ENCODE measurements around the gene DNAJB8.

DNAJB8 gene

GRCh38 chr3:128463771-128464170, 2.9 kb downstream of the DNAJB8 start:
- no peak for DNase-seq

GRCh38 chr3:128463354-128463753, 3.3 kb downstream of the DNAJB8 start:
- DNase-seq = no peak

GRCh38 chr3:128462931-128463330, 3.8 kb downstream of the DNAJB8 start:
- DNase-seq = no peak

GRCh38 chr3:128462341-128462910, 4.3 kb downstream of the DNAJB8 start:
- DNase-seq = no peak

GRCh38 chr3:128461731-128462130, 5.0 kb downstream of the DNAJB8 start:
- DNase-seq = no peak

- DNase-seq = no peak
These were observed 7.2 kb downstream of the DNAJB8 start for GRCh38 chr3:128459461-128459820.

GRCh38 chr3:128458746-128459460, 7.8 kb downstream of the DNAJB8 start:
- no peak for DNase-seq

GRCh38 chr3:128457937-128458336, 8.8 kb downstream of the DNAJB8 start:
- no peak for DNase-seq

GRCh38 chr3:128456776-128457715, 9.6 kb downstream of the DNAJB8 start:
- peak; percentile 77 for DNase-seq

- DNase-seq = peak; percentile 48
These were observed 10.6 kb downstream of the DNAJB8 start for GRCh38 chr3:128455786-128456748.

GRCh38 chr3:128455116-128455515, 11.6 kb downstream of the DNAJB8 start:
- DNase-seq = no peak

- DNase-seq = no peak
These were observed 12.4 kb downstream of the DNAJB8 start for GRCh38 chr3:128454310-128454618.

GRCh38 chr3:128453501-128454309, 13.0 kb downstream of the DNAJB8 start:
- no peak for DNase-seq

- no peak for DNase-seq
These were observed 13.9 kb downstream of the DNAJB8 start for GRCh38 chr3:128452678-128453275.

- DNase-seq = no peak
These were observed 14.6 kb downstream of the DNAJB8 start for GRCh38 chr3:128452120-128452519.

- DNase-seq = no peak
These were observed 17.5 kb downstream of the DNAJB8 start for GRCh38 chr3:128449111-128449638.

GRCh38 chr3:128448491-128448890, 18.2 kb downstream of the DNAJB8 start:
- no peak for DNase-seq

- DNase-seq = no peak
These were observed 19.1 kb downstream of the DNAJB8 start for GRCh38 chr3:128447561-128448013.

GRCh38 chr3:128446821-128447220, 19.9 kb downstream of the DNAJB8 start:
- no peak for DNase-seq

GRCh38 chr3:128445357-128445756, 21.3 kb downstream of the DNAJB8 start:
- no peak for DNase-seq

- no peak for DNase-seq
These were observed 22.9 kb downstream of the DNAJB8 start for GRCh38 chr3:128443771-128444170.
